ENCODE data around the gene ASAP2.

The ASAP2 gene

GRCh38 chr2:9398881-9399780 lies 192.5 kb downstream of the ASAP2 start:
- no peak for DNase-seq

- DNase-seq = no peak
Measured at GRCh38 chr2:9400268-9401058, 193.9 kb downstream of the ASAP2 start.

- DNase-seq = no peak
Measured at GRCh38 chr2:9401059-9401547, 194.5 kb downstream of the ASAP2 start.

GRCh38 chr2:9401646-9402371 lies 195.2 kb downstream of the ASAP2 start:
- DNase-seq = no peak

- DNase-seq = no peak
Measured at GRCh38 chr2:9403924-9404323, 197.3 kb downstream of the ASAP2 start.

- DNase-seq = no peak
Measured at GRCh38 chr2:9404451-9404850, 197.8 kb downstream of the ASAP2 start.

GRCh38 chr2:9405636-9406035 lies 199.0 kb downstream of the ASAP2 start:
- DNase-seq = no peak

- DNase-seq = no peak
Measured at GRCh38 chr2:9406529-9407362, 200.1 kb downstream of the ASAP2 start.

- no peak for DNase-seq
Measured at GRCh38 chr2:9407363-9407811, 200.8 kb downstream of the ASAP2 start.

- DNase-seq = peak in 1 of 51 donors; percentile 52
Measured at GRCh38 chr2:9408641-9409151, 202.1 kb downstream of the ASAP2 start.

- DNase-seq = no peak
Measured at GRCh38 chr2:9410108-9410507, 203.5 kb downstream of the ASAP2 start.

GRCh38 chr2:9412781-9413180 lies 206.2 kb downstream of the ASAP2 start:
- no peak for DNase-seq

GRCh38 chr2:9415516-9416169 lies 209.0 kb downstream of the ASAP2 start:
- peak in 1 of 51 donors; percentile 17 for DNase-seq

GRCh38 chr2:9416267-9416961 lies 209.8 kb downstream of the ASAP2 start:
- DNase-seq = no peak

- DNase-seq = no peak
Measured at GRCh38 chr2:9416962-9417316, 210.3 kb downstream of the ASAP2 start.

GRCh38 chr2:9417725-9418124 lies 211.1 kb downstream of the ASAP2 start:
- no peak for DNase-seq

GRCh38 chr2:9418746-9419145 lies 212.1 kb downstream of the ASAP2 start:
- DNase-seq = no peak

GRCh38 chr2:9419541-9419940 lies 212.9 kb downstream of the ASAP2 start:
- DNase-seq = no peak

GRCh38 chr2:9420495-9420894 lies 213.9 kb downstream of the ASAP2 start:
- no peak for DNase-seq
